GM18951 (cell line): ENCODE results near the gene OSER1.

Source experiments
- POLR2A ChIP-seq: IDR thresholded peaks from 4 replicates; pipeline ENCODE4 v1.6.1; 2011; ENCODE audit warnings: mild to moderate bottlenecking; ENCODE audit not compliant: insufficient read length, insufficient read depth; ENCODE audit errors: extremely low read depth
- in situ Hi-C: fragments of 300-500 bp; cut with MboI; formaldehyde crosslinking; loops from one replicate; pipeline ENCODE4 v1.12.0; 2022; ENCODE audit warnings: low sequenced_read_pairs, mixed read lengths, inconsistent platforms; ENCODE audit not compliant: unreplicated experiment

Gene OSER1

GRCh38 chr20:44170816-44171410, 39.7 kb downstream of the OSER1 start:
- TF ChIP-seq POLR2A = no peak
- in situ Hi-C loops = no loop called here

GRCh38 chr20:44167736-44168135, 42.8 kb downstream of the OSER1 start:
- TF ChIP-seq POLR2A = no peak
- in situ Hi-C loops = no loop called here

GRCh38 chr20:44166477-44166876, 44.1 kb downstream of the OSER1 start:
- no peak for TF ChIP-seq POLR2A
- in situ Hi-C loops = no loop called here

GRCh38 chr20:44166008-44166407, 44.6 kb downstream of the OSER1 start:
- in situ Hi-C loops = no loop called here

DNA sequence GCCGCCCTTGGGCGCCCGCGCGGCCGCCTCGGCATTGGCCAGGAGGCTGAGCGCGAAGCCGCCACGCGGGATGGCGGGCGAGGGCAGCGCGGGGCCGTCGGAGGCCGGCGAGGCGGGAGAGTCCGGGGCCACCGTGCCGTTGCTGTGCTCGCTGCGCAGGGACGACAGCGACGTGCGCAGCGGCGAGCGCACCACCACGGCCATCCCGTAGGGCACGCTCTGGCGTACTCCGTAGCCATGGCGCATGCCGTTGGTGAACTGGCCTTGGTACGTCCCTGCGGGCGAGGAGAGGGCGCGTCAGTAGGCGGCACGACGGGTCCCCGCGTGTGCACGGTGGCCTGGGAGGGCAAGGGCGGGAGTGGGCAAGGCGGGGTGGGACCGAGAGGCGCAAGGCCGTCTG, 50.4 kb downstream of the OSER1 start:
- TF ChIP-seq POLR2A = no peak
- in situ Hi-C loops = no loop called here

More at GRCh38 chr20:44166008-44166407, 44.6 kb downstream of the OSER1 start:
- no peak for TF ChIP-seq POLR2A

DNA sequence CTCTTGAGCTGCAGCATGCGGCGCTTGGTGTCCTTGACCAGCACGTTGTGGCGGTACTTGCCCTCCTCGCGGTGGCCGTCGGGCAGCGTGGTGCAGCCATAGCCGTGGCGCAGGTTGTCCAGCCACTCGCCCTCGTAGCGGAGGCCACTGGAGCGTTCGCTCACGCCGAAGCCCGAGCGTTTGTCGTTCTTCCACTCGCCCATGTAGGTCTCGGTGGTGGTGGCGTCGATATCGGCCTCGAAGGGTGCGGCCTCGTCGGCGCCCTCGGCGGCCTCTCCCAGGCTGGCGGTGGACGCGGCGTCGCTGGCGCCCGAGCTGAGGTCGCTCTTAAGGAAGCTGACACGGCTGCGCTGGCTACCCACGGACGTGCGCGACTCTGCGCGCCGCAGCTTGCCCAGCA, 50.9 kb downstream of the OSER1 start:
- TF ChIP-seq POLR2A = no peak
- in situ Hi-C loops = no loop called here

GRCh38 chr20:44159125-44159524, 51.4 kb downstream of the OSER1 start:
- in situ Hi-C loops = no loop called here
- TF ChIP-seq POLR2A = no peak

- in situ Hi-C loops = no loop called here
These were observed 53.5 kb downstream of the OSER1 start for GRCh38 chr20:44157061-44157460.

GRCh38 chr20:44154521-44155001, 56.0 kb downstream of the OSER1 start:
- in situ Hi-C loops = no loop called here
- TF ChIP-seq POLR2A = no peak

More at GRCh38 chr20:44157061-44157460, 53.5 kb downstream of the OSER1 start:
- TF ChIP-seq POLR2A = no peak

GRCh38 chr20:44153636-44154043, 56.9 kb downstream of the OSER1 start:
- in situ Hi-C loops = no loop called here
- no peak for TF ChIP-seq POLR2A

DNA sequence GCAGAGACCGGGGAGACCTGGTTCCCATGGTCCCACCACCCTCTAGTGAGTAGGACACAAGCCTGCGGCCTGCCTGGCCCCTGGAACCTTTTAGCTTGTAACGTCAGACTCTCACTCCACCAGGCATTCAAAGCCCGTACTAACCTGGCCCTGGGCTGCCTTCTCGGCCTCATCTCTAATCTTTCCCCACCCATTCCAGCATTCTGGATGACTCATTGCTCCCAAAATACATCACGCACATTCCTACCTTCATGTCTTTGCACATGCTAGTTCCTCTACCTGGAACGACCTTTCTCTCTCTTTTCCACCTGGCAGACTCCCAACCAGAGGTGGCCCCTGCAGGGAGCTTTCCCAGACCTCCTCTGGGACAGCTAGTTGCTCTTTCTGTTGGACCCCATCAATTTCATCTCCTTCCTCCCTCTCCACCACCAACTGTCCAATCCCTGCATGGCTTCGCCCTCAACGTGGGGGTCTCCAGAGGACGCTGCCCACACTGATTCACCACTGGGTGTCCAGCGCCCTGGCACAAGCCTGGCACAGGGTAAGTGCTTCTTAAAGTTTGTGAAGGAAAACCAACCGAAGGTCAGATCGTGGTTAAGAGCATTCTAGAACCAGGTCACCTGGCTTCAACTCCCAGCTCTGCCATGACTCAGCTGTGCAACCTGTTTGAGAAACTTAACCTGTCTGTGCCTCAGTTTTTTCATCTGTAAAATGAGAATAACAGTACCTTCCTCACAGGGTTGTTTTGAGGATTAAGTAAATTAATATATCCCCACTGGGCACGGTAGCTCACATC, 58.8 kb downstream of the OSER1 start:
- no peak for TF ChIP-seq POLR2A
- in situ Hi-C loops = no loop called here

- in situ Hi-C loops = no loop called here
- no peak for TF ChIP-seq POLR2A
These were observed 64.3 kb downstream of the OSER1 start for GRCh38 chr20:44146272-44146671.
